Endothelial cell of umbilical vein (primary cell): Measurements from ENCODE around the gene COL18A1. TPM values are rescaled to one million over a fixed set of nuclear protein-coding genes. Genes with fewer than 3 reads are reported as not detected.
A peak's percentile ranks its signal among the peaks of the same experiment; 100 is the strongest.
"Not testable (repeated sequence)": the region's sequence is repeated elsewhere in the genome, so short reads cannot be mapped to it uniquely, and the experiment has no call there.

ENCODE experiments used
- BruUV-seq: library from RNA; stranded (reverse); fragments of 400-500 nt; replicated peaks from 2 replicates; lab custom pipeline; 2021; lab: Mats Ljungman, UMichigan
- CTCF ChIA-PET: fragments of 300-600, 350-600 bp; sonication (Branson Sonifier 250); formaldehyde crosslinking; loops from one replicate; lab custom pipeline; 2021; ENCODE audit warnings: antibody characterized with exemption, inconsistent platforms; lab: Charles Lee
- POLR2A ChIA-PET: fragments of 300-600, 350-600 bp; sonication (Branson Sonifier 250); formaldehyde crosslinking; loops from one replicate; lab custom pipeline; 2021; ENCODE audit warnings: antibody characterized with exemption, inconsistent platforms; lab: Charles Lee
- DNase-seq: peaks from one replicate; pipeline ENCODE4 v3.0.0-alpha.2; 2011; ENCODE audit warnings: low read depth, low spot score
- FAIRE-seq: peaks from 2 replicates; lab custom pipeline; 2011; peaks lifted over from hg19 to GRCh38; lab: Jason Lieb, UNC
- H2AFZ ChIP-seq: 2 replicates; pipeline ENCODE4 v1.6.0; 2012; ENCODE audit warnings: low read depth, low read length, control low read depth, inconsistent platforms
- H3K27ac ChIP-seq: 2 replicates; pipeline ENCODE4 v1.5.1; 2011; ENCODE audit warnings: low read depth, mild to moderate bottlenecking, control low read depth, low read length, moderate library complexity; ENCODE audit not compliant: insufficient read depth
- H3K27me3 ChIP-seq, 2 experiments: 2 replicates each; pipeline versions ENCODE4 v1.6.0 to v1.6.1; 2011; ENCODE audit warnings: low read length in 2 of 2, mixed read lengths in 1 of 2; ENCODE audit not compliant: control insufficient read depth in 2 of 2, insufficient read depth in 2 of 2
- H3K36me3 ChIP-seq, 2 experiments: 2 replicates in 1 of 2; 3 replicates in 1 of 2; pipeline ENCODE4 v1.5.1; 2011; ENCODE audit warnings: low read length in 2 of 2, mild to moderate bottlenecking in 1 of 2, moderate library complexity in 1 of 2; ENCODE audit not compliant: control insufficient read depth in 2 of 2, insufficient read depth in 2 of 2; ENCODE audit errors: extremely low read depth in 1 of 2
- H3K4me1 ChIP-seq: 3 replicates; pipeline ENCODE4 v1.5.1; 2011; ENCODE audit warnings: mild to moderate bottlenecking, low read length; ENCODE audit not compliant: control insufficient read depth, insufficient read depth; ENCODE audit errors: extremely low read depth
- H3K4me2 ChIP-seq: 2 replicates; pipeline ENCODE4 v1.6.1; 2011; ENCODE audit warnings: low read length, control low read depth, mixed read lengths; ENCODE audit not compliant: insufficient read depth
- H3K4me3 ChIP-seq, 3 experiments: fragments of 200-600 bp in 1 of 3; sonication (generic), shearing (Covaris generic) in 1 of 3; replicated peaks in 1 of 3; 2 replicates each; pipeline ENCODE4 v1.5.1; 2011 to 2016; ENCODE audit warnings: control low read depth in 3 of 3, low read length in 3 of 3, mild to moderate bottlenecking in 2 of 3, inconsistent platforms in 1 of 3, low read depth in 1 of 3, moderate library complexity in 1 of 3; ENCODE audit not compliant: insufficient read depth in 1 of 3
- H3K79me2 ChIP-seq: 2 replicates; pipeline ENCODE4 v1.6.0; 2012; ENCODE audit warnings: low read length, inconsistent platforms; ENCODE audit not compliant: control insufficient read depth, insufficient read depth
- H3K9ac ChIP-seq: replicated peaks from 2 replicates; pipeline ENCODE3; 2011; ENCODE audit warnings: low read length, control low read depth; ENCODE audit not compliant: insufficient read depth; ENCODE audit errors: extremely low read depth
- H3K9me1 ChIP-seq: replicated peaks from 3 replicates; pipeline ENCODE4 v1.6.0; 2011; ENCODE audit warnings: mild to moderate bottlenecking, low read length; ENCODE audit not compliant: control insufficient read depth, insufficient read depth; ENCODE audit errors: extremely low read depth
- H3K9me3 ChIP-seq: replicated peaks from 2 replicates; pipeline ENCODE4 v1.5.1; 2012; ENCODE audit warnings: low read length, inconsistent platforms; ENCODE audit not compliant: control insufficient read depth, insufficient read depth
- H4K20me1 ChIP-seq: replicated peaks from 2 replicates; pipeline ENCODE3; 2011; ENCODE audit warnings: mild to moderate bottlenecking, low read length; ENCODE audit not compliant: control insufficient read depth, insufficient read depth; ENCODE audit errors: extremely low read depth
- EZH2 ChIP-seq: IDR thresholded peaks from 2 replicates; pipeline ENCODE4 v1.6.1; 2012; ENCODE audit warnings: borderline replicate concordance, low read depth, mild to moderate bottlenecking, moderate library complexity, low read length, inconsistent platforms; ENCODE audit not compliant: severe bottlenecking
- FOS ChIP-seq: IDR thresholded peaks from 2 replicates; pipeline ENCODE4 v1.6.1; 2011; ENCODE audit warnings: mild to moderate bottlenecking, low read length, moderate library complexity, borderline replicate concordance; ENCODE audit not compliant: insufficient read depth
- GATA2 ChIP-seq: IDR thresholded peaks from 2 replicates; pipeline ENCODE4 v1.7.0; 2011; ENCODE audit warnings: low read depth, mild to moderate bottlenecking, moderate library complexity, mixed read lengths, low read length; ENCODE audit not compliant: insufficient read length, insufficient read depth
- JUN ChIP-seq: IDR thresholded peaks from 2 replicates; pipeline ENCODE4 v1.6.1; 2011; ENCODE audit warnings: borderline replicate concordance, low read depth; ENCODE audit not compliant: insufficient read length, insufficient read depth
- MAX ChIP-seq: IDR thresholded peaks from 2 replicates; pipeline ENCODE4 v1.6.1; 2011; ENCODE audit not compliant: insufficient read depth, insufficient read length
- MYC ChIP-seq: IDR thresholded peaks from one replicate; pipeline ENCODE4 v1.6.1; 2011; ENCODE audit warnings: mild to moderate bottlenecking, low read depth, low read length
- POLR2A ChIP-seq: IDR thresholded peaks from 2 replicates; pipeline ENCODE4 v1.6.1; 2012; ENCODE audit warnings: low read depth, mild to moderate bottlenecking, control low read depth, low read length
- POLR2AphosphoS5 ChIP-seq: IDR thresholded peaks from 2 replicates; pipeline ENCODE4 v1.6.1; 2012; ENCODE audit warnings: low read depth, mild to moderate bottlenecking, control low read depth, low read length, moderate library complexity; ENCODE audit not compliant: insufficient read depth
- dilution Hi-C: fragments of 300-500 bp; cut with MboI; formaldehyde crosslinking; loops from one replicate; pipeline ENCODE4 v1.15.0; 2019; ENCODE audit warnings: low sequenced_read_pairs; ENCODE audit not compliant: extremely low pct_ligation_motif_present
- intact Hi-C: fragments of 100-400 bp; cut with micrococcal nuclease; formaldehyde crosslinking; loops from one replicate; pipeline ENCODE4 v1.10.0; 2022
- polyA plus RNA-seq, 4 experiments: library from polyadenylated mRNA; depleted of rRNA in 3 of 4; stranded (reverse) in 3 of 4; unstranded in 1 of 4; fragments of >200 nt; gene quantifications; 2 replicates each; pipeline versions ENCODE4 v1.2.1 to v1.2.3, GENCODE V29; 2011 to 2012; ENCODE audit warnings: missing spikeins in 1 of 4
- total RNA-seq: library from RNA; stranded (reverse); gene quantifications from 2 replicates; pipeline ENCODE4 v1.2.3, GENCODE V29; 2021
- TF ChIP-seq, protein P1 (sequence below), 2 donors: IDR thresholded peaks; 1 replicate in 1 of 2; 2 replicates in 1 of 2; pipeline ENCODE4 v1.5.1; 2011; ENCODE audit warnings: low read length in 2 of 2, mild to moderate bottlenecking in 2 of 2, moderate library complexity in 2 of 2, control low read depth in 1 of 2, inconsistent platforms in 1 of 2, low read depth in 1 of 2; ENCODE audit not compliant: insufficient read depth in 1 of 2; ENCODE audit errors: extremely low read depth in 1 of 2

The COL18A1 gene
- total and polyA plus RNA-seq, 2 donors (not counting 3 experiments of a cell fraction or from before 2014, with no cell fraction given) = 198 to 252 TPM

DNA sequence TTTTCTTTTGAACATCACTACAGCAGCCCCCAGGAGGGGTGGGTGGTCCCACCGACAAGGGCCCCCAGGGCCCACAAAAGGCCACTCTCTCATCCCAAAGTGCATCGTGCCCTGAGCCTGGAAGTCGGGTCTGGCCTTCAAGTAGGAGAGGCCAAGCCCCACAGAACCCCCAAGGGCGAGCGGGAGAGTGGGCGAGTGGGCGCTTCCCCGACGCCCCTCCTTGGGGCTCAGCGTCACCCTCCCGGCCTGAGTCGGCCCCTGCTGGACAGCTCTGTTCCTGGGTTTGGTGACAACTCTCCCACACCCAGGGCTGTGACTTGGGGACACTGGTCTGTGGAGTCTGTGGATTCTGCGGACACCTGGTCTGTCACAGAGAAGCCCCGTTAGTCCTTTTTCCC lies 42.2 kb upstream of the COL18A1 start:
- Histone ChIP-seq H3K79me2 (no peaks in the 10 kb centered on the region), H3K27me3 (no peaks in the 10 kb centered on the region), H3K4me2 (no peak overlapping the region), H3K9me3 (no peaks in the 10 kb centered on the region), H2AFZ (no peak overlapping the region), H3K9ac (no peak overlapping the region), H3K4me3 (no peak overlapping the region), H3K36me3 (no peaks in the 10 kb centered on the region), H3K4me1 (peaks cover 40% of the 10 kb centered on the region), H3K27ac (peak overlapping the region; percentile 96), H4K20me1 (no peaks in the 10 kb centered on the region), H3K9me1 (no peaks in the 10 kb centered on the region)
- dilution Hi-C loops = no loop called here
- FAIRE-seq = no peak
- POLR2A ChIA-PET = no interaction called here
- no peak for DNase-seq
- intact Hi-C loops = no loop called here
- TF ChIP-seq FOS (no peak), GATA2 (no peak), MYC (no peak), POLR2A (no peak), JUN (no peak), EZH2 (no peak), POLR2AphosphoS5 (no peak), MAX (no peak)
- TF ChIP-seq, protein P1, sequence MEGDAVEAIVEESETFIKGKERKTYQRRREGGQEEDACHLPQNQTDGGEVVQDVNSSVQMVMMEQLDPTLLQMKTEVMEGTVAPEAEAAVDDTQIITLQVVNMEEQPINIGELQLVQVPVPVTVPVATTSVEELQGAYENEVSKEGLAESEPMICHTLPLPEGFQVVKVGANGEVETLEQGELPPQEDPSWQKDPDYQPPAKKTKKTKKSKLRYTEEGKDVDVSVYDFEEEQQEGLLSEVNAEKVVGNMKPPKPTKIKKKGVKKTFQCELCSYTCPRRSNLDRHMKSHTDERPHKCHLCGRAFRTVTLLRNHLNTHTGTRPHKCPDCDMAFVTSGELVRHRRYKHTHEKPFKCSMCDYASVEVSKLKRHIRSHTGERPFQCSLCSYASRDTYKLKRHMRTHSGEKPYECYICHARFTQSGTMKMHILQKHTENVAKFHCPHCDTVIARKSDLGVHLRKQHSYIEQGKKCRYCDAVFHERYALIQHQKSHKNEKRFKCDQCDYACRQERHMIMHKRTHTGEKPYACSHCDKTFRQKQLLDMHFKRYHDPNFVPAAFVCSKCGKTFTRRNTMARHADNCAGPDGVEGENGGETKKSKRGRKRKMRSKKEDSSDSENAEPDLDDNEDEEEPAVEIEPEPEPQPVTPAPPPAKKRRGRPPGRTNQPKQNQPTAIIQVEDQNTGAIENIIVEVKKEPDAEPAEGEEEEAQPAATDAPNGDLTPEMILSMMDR (IDR thresholded peaks at IDR 0.05; ENCODE audit: extremely low read depth in 1 of 2, insufficient read depth in 1 of 2, low read depth in 1 of 2, low read length in 2 of 2) = no peak
- BruUV-seq = no TSS peak
- CTCF ChIA-PET = no interaction called here

DNA sequence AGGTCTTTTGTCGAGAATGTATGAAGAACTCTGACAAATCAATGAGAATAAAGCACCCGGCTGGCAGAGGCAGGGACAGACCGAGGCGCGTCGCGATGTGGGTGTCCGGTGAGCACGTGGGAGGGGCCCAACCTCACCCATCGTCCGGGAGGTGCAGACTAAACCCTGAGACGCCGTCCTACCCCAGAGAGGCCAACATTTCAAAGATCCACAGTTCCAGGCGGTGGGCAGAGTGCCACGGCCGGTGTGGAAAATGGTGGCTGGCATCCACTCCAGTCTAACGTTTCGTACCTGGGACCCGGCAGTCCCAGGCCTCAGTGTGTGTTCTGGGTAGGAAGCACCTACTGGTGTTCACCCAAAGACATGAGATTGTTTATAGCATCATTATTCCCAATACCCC lies 41.7 kb upstream of the COL18A1 start:
- H4K20me1 ChIP-seq, dilution Hi-C loops, H3K79me2 ChIP-seq, H3K9me1 ChIP-seq, DNase-seq, H2AFZ ChIP-seq, POLR2A ChIA-PET, H3K27me3 ChIP-seq, H3K4me2 ChIP-seq, H3K4me3 ChIP-seq, H3K36me3 ChIP-seq, FAIRE-seq, H3K9me3 ChIP-seq, BruUV-seq, intact Hi-C loops: not testable (repeated sequence)
- CTCF ChIA-PET = interaction anchor here (2.6 kb wide), 1 partner anchor 54 kb away, joined by 13 read pairs; no protein-coding TSS in a partner anchor
- Histone ChIP-seq H3K4me1 (peaks cover 42% of the 10 kb centered on the region), H3K9ac (peak overlapping the region; percentile 12), H3K27ac (peak overlapping the region; percentile 96)
